Measurements from ENCODE around the gene KCNC1. TPM values are rescaled to one million over a fixed set of nuclear protein-coding genes. Genes with fewer than 3 reads are reported as not detected.
A peak's percentile ranks its signal among the peaks of the same experiment; 100 is the strongest.

The KCNC1 gene
- total and polyA plus RNA-seq, 7 donors = 0.01 to 1.1 (median 0.13) TPM

DNA sequence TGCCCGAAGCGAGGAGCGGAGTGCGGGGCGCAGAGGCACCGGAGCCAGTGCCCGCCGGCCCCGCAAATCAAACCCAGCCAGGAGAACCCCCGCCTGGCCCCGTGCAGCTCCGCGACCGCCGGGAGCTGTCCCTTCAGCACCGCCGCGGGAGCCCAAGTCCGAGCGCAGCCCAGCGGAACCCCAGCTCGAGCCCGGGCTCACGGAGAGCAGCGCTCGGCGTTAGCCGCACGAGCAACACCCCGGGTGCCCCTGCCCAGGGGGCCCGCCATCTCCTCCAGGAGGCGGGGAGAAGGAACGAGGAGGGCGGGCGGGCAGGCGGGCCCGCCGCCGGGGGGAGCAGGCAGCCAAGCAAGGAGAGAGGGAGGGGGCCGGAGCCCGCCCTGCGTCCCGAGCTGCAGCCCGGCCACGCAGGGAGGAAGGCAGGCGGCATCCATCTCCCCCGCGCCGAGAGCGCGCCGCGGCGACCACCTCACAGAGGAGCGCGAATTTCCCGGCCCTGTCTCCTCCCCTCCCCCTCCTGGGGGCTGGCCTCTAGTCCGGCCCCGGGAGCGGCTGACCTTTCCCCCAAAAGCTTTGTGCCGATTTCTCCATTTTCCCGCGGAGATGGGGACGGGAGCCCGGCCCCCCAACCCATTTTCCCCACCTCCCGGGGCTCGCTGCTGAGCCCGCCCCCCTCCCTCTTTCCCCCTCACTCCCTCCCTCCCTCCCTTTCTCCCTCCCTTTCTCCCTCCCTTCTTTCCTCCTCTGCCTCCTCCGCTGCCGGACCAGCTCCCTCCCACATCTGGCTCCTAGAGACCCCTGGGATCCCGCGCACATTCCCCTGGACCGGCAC is 621 bp downstream of the KCNC1 start:
- Histone ChIP-seq H3K27me3 (ENCODE audit: insufficient read depth in 3 of 3, low read length in 2 of 3) (peaks cover 0 to 37% (median 23%) of the 10 kb centered on the region in 3 donors), H3K4me3 (peak overlapping the region; percentile 66), H3K27ac (no peak overlapping the region), H3K36me3 (ENCODE audit: insufficient read depth in 1 of 2, low read depth in 1 of 2) (no peaks in the 10 kb centered on the region), H3K9me3 (no peaks in the 10 kb centered on the region), H3K4me1 (peaks cover 17% of the 10 kb centered on the region)
- intact Hi-C loops (cut with DNase I) = loop anchor here in 1 of 2 donors (5.0 kb wide), 1 partner anchor 92 kb away; no protein-coding TSS in a partner anchor
- ATAC-seq = peak; percentile 53 to 59 (median 58)
- no peak for TF ChIP-seq CTCF (IDR thresholded peaks at IDR 0.05)
- WGBS, 3 donors = 1% methylated on average over 30 to 73 of the region's 73 CpGs
- peak; percentile 73 to 84 for DNase-seq

DNA sequence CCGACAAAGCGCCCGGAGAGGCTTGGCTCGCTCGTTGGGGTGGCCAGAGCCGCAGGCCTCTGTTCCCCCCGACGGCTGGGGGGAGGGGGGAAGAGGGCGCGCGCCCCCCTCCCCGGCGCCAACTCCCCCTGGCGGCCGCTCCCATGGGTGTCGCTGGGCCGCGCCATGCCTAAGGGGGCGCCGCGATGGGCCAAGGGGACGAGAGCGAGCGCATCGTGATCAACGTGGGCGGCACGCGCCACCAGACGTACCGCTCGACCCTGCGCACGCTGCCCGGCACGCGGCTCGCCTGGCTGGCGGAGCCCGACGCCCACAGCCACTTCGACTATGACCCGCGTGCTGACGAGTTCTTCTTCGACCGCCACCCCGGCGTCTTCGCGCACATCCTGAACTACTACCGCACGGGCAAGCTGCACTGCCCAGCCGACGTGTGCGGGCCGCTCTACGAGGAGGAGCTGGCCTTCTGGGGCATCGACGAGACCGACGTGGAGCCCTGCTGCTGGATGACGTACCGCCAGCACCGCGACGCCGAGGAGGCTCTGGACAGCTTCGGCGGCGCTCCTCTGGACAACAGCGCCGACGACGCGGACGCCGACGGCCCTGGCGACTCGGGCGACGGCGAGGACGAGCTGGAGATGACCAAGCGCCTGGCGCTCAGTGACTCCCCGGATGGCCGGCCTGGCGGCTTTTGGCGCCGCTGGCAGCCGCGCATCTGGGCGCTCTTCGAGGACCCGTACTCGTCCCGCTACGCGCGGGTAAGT is 1.4 kb downstream of the KCNC1 start:
- peaks cover 11% of the 10 kb centered on the region for H3K4me1 ChIP-seq
- DNase-seq = peak in 1 of 2 donors; percentile 48
- H3K27ac ChIP-seq = no peak overlapping the region
- TF ChIP-seq CTCF (IDR thresholded peaks at IDR 0.05) = peak; percentile 15
- H3K4me3 ChIP-seq = peak overlapping the region; percentile 66
- 17 to 24% (median 18%) methylated on average over 87 to 102 of the region's 102 CpGs for WGBS, 3 donors
- intact Hi-C loops (cut with DNase I) = no loop called here
- no peaks in the 10 kb centered on the region for H3K36me3 ChIP-seq (ENCODE audit: insufficient read depth in 1 of 2, low read depth in 1 of 2)
- no peak for ATAC-seq
- no peaks in the 10 kb centered on the region for H3K9me3 ChIP-seq
- peaks cover 0 to 38% (median 23%) of the 10 kb centered on the region in 3 donors for H3K27me3 ChIP-seq (ENCODE audit: insufficient read depth in 3 of 3, low read length in 2 of 3)

DNA sequence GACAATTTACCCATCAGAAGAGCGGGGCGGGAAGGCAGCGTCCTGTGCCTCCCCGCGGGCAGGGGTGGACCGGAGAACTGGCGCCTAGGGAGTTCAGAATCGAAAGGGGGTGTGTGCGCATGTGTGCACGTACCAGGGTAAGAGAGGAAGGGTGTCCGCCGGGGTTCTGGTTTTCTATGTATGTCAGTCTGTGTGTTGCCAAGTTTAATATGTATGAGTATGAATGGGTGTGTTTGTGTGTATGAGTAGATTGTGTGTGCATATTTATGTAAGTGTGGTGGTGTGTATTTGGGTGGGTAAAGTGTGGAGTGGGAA is 2.0 kb downstream of the KCNC1 start:
- ATAC-seq = no peak
- Histone ChIP-seq H3K36me3 (ENCODE audit: insufficient read depth in 1 of 2, low read depth in 1 of 2) (no peaks in the 10 kb centered on the region), H3K9me3 (no peaks in the 10 kb centered on the region), H3K27ac (no peak overlapping the region), H3K4me3 (no peak overlapping the region), H3K4me1 (peaks cover 5% of the 10 kb centered on the region), H3K27me3 (ENCODE audit: insufficient read depth in 3 of 3, low read length in 2 of 3) (peaks cover 0 to 38% (median 23%) of the 10 kb centered on the region in 3 donors)
- DNase-seq = peak in 1 of 2 donors; percentile 35
- TF ChIP-seq CTCF (IDR thresholded peaks at IDR 0.05) = no peak
- intact Hi-C loops (cut with DNase I) = no loop called here
- 33 to 56% (median 40%) methylated on average over 12 of the region's 12 CpGs for WGBS, 3 donors

DNA sequence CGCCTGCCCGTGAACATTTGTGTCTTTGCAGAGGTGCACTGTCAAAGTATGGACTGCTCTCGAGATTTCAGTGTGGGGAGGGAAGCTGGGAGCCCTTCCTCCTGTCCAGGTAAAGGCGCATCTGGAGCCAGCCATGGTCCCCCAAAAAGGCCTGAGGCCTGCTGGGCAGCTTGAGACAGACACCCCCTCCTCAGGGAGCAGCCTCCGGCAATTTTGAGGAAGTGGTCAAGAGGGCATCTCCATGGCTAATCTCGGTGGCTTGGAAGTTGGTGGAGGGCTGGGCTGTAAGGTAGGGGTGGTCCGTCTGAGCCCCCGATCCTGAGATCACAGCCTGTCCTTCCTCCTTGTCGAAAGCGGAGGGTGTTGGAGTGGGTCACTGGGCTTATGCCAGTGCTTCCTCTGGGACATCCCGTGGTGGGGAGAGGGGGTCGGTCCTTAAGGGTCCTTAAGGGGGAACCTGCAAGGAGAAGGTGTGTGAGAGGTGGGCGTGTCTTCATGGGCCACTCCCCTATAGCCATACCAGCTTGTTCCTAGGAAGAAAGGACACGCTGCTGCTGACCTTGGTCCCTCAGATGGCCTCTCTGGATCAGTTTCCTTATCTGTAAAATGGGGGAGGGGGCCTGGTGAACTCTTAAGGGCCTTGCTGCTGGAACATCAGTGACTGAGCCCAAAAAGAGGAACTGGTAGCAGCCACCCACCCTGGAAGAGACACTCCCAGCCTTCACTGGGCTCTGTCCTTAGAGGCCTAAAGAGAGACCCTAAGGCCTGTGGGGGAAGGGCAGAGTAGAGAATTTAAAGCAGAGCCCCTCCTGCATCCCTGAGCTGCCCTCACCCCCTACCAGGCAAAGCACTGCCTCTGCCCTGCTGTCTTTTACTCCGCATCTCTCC is 2.6 kb downstream of the KCNC1 start:
- H3K27ac ChIP-seq = no peak overlapping the region
- H3K27me3 ChIP-seq (ENCODE audit: insufficient read depth in 3 of 3, low read length in 2 of 3) = peaks cover 0 to 38% (median 23%) of the 10 kb centered on the region in 3 donors
- WGBS, 3 donors = 75 to 76% (median 76%) methylated on average over 15 of the region's 15 CpGs
- ATAC-seq (no peak), DNase-seq (peak in 1 of 2 donors; percentile 23)
- no peak for TF ChIP-seq CTCF (IDR thresholded peaks at IDR 0.05)
- intact Hi-C loops (cut with DNase I) = no loop called here
- H3K36me3 ChIP-seq (ENCODE audit: insufficient read depth in 1 of 2, low read depth in 1 of 2) = no peaks in the 10 kb centered on the region
- peaks cover 4% of the 10 kb centered on the region for H3K4me1 ChIP-seq
- no peaks in the 10 kb centered on the region for H3K9me3 ChIP-seq
- no peak overlapping the region for H3K4me3 ChIP-seq
